Fibroblast of the aortic adventitia (primary cell): Measurements from ENCODE around the gene DNAJC8. TPM values are rescaled to one million over a fixed set of nuclear protein-coding genes. Genes with fewer than 3 reads are reported as not detected.

Source experiments
- DNase-seq: peaks from one replicate; pipeline ENCODE4 v3.0.0-alpha.2; 2010; ENCODE audit warnings: low read depth
- H3K4me3 ChIP-seq: 2 replicates; pipeline ENCODE4 v1.5.1; 2011; ENCODE audit warnings: low read depth, mild to moderate bottlenecking, control low read depth, low read length, moderate library complexity
- total RNA-seq: library from RNA; depleted of rRNA; stranded (reverse); fragments of >200 nt; gene quantifications from 2 replicates; pipeline ENCODE4 v1.2.3, GENCODE V29; 2012; ENCODE audit warnings: low replicate concordance
- TF ChIP-seq, protein P1 (sequence below): IDR thresholded peaks from 2 replicates; pipeline ENCODE4 v1.5.1; 2011; ENCODE audit warnings: mild to moderate bottlenecking, low read length, control low read depth, inconsistent platforms; ENCODE audit not compliant: insufficient read depth

Gene DNAJC8
- total RNA-seq, 1 donor, result 76.4 TPM

DNA sequence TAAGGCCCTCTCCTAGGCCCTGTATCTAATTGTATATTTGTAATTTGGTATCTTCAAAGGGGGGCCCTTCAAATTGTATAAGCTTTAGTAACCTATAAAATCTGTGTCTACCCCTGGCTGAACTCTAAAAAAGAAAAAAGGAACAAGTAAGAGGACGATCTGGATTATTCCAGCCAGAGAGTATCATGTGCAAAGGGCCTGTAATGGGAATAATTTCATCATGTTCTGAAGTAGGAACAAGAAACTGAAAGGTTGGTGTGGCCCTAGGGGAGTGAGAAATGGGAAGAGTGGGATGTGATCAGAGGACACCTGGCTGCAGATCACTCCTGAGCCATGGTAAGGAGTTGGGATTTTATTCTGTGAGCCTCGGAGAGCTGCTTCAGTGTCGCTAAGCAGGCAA lies 71.1 kb downstream of the DNAJC8 start:
- DNase-seq, result no peak
- TF ChIP-seq, protein P1, sequence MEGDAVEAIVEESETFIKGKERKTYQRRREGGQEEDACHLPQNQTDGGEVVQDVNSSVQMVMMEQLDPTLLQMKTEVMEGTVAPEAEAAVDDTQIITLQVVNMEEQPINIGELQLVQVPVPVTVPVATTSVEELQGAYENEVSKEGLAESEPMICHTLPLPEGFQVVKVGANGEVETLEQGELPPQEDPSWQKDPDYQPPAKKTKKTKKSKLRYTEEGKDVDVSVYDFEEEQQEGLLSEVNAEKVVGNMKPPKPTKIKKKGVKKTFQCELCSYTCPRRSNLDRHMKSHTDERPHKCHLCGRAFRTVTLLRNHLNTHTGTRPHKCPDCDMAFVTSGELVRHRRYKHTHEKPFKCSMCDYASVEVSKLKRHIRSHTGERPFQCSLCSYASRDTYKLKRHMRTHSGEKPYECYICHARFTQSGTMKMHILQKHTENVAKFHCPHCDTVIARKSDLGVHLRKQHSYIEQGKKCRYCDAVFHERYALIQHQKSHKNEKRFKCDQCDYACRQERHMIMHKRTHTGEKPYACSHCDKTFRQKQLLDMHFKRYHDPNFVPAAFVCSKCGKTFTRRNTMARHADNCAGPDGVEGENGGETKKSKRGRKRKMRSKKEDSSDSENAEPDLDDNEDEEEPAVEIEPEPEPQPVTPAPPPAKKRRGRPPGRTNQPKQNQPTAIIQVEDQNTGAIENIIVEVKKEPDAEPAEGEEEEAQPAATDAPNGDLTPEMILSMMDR, result no peak

DNA sequence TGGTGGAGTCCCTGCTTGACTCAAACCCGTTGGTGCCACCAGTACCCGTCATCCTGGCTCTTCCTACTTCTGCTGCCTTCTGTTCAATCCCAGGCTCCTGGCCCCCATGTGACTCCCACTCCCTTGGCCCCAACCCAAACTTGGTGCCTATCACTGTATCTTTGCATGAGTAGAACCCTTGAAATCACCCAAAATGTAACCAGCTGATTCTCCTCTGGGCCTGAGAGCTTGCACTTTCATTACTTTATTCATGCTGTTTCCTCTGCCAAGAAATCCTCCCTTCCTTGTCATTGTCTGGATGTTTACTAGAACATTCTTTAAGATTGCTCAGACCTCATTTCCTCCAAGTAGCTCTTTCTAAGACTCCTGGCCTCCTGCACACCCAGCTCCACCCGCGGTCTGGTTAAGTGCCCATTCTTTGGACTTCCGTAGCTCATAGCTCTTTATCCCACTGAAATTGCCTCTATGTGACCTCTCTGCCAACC lies 72.0 kb downstream of the DNAJC8 start:
- TF ChIP-seq, protein P1, result no peak
- DNase-seq, result peak; percentile 95

More for the DNA sequence above, 71.1 kb downstream of the DNAJC8 start:
- no peak overlapping the region for H3K4me3 ChIP-seq

DNA sequence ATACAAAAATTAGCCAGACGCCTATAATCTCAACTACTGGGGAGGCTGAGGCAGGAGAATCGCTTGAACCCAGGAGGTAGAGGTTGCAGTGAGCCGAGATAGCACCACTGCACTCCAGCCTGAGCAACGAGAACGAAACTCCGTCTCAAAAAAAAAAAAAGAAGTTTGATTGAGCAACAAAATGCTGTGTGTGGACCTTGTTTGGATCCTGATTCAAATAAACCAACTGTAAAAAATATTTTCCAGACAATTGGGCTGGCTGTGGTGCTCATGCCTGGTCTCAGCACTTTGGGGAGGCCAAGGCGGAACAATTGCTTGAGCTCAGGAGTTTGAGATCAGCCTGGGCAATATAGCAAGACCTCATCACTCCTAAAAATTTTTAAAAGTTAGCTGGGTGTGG lies 73.1 kb downstream of the DNAJC8 start:
- TF ChIP-seq, protein P1, result no peak
- no peak for DNase-seq
- no peak overlapping the region for H3K4me3 ChIP-seq

More for the DNA sequence above, 72.0 kb downstream of the DNAJC8 start:
- H3K4me3 ChIP-seq, result no peak overlapping the region

DNA sequence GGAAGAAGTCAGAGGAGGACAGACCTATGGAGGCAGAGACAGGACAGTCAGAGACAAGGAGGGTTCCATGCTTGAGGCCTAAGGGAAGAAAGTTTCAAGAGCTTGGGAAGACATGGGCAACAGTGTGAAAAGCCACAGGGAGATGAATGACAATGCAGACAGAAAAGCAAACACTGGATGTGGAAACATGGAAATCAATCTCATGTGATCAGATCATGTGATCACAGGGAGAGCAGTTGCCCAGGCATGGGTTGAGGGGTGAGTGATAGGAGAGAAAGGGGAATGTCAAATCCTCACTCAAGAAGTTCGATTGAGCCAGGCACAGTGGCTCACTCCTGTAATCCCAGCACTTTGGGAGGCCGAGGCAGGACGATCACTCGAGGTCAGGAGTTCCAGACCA lies 73.6 kb downstream of the DNAJC8 start:
- TF ChIP-seq, protein P1, result no peak
- DNase-seq, result no peak
- H3K4me3 ChIP-seq, result no peak overlapping the region

DNA sequence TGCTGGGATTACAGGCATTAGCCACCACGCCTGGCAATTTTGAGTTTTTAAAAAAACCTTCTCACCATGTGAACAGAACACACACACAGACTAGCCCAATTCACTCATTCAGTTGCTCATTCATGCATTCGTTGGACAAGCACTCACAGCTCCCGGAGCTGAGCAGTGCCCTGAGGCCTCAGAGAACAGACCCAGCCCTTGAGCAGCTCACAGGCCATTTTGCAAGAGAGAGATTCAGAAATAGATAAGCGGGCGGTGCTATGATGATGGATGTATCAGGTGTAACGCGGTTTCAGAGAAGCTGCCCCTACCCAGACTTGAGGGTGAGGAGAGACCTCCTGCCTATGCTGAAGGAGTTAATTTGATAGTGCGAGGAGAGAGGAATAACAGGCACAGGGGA lies 74.9 kb downstream of the DNAJC8 start:
- TF ChIP-seq, protein P1, result no peak
- DNase-seq, result no peak

DNA sequence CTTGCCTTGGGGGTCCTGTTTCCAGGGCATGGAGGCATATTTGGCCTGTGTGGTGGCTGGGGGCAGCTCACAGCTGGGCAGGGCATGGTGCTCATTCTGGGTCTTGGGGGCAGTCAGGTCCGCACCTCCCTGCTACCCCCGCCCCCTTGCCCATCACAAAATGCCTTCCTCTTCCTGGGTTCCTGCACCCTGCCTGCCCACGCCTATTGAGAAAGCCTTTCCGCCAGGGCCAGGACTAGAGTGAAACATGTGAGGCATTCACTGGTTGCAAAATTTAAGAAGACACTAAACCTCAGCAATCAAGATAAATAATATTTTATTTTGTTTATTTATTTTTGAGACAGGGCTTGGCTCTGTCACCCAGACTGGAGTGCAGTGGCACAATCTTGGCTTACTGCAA lies 76.0 kb downstream of the DNAJC8 start:
- no peak overlapping the region for H3K4me3 ChIP-seq
- TF ChIP-seq, protein P1, result no peak
- no peak for DNase-seq

More for the DNA sequence above, 74.9 kb downstream of the DNAJC8 start:
- no peak overlapping the region for H3K4me3 ChIP-seq

DNA sequence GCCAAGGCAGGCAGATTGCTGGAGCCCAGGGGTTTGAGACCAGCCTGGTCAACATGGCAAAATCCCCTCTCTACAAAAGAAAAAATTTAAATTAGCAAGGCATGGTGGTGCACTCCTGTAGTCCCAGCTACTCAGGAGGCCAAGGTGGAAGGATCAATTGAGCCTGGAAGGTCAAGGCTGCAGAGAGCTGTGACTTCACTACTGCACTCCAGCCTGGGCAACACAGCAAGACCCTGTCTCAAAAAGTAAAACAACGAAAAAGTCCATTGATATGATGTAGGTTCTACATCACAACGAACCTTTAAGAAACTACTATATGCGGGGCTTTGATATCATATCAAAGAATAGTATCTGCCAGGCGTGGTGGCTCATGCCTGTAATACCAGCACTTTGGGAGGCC lies 77.2 kb downstream of the DNAJC8 start:
- H3K4me3 ChIP-seq, result no peak overlapping the region
- TF ChIP-seq, protein P1, result no peak
- no peak for DNase-seq
